HG03457 (cell line): ENCODE results near the gene CYS1.
A peak's percentile ranks its signal among the peaks of the same experiment; 100 is the strongest.
"Not testable (repeated sequence)": the region's sequence is repeated elsewhere in the genome, so short reads cannot be mapped to it uniquely, and the experiment has no call there.

Source experiments
- ATAC-seq: cut with Tn5 transposase; IDR thresholded peaks from one replicate; pipeline ENCODE4 v1.9.1; 2021; ENCODE audit warnings: moderate number of reproducible peaks; ENCODE audit not compliant: unreplicated experiment

The CYS1 gene

GRCh38 chr2:10094271-10094814 lies 14.1 kb upstream of the CYS1 start:
- ATAC-seq, result no peak

GRCh38 chr2:10091889-10092244 lies 11.7 kb upstream of the CYS1 start:
- ATAC-seq, result not testable (repeated sequence)

GRCh38 chr2:10091182-10091888 lies 11.1 kb upstream of the CYS1 start:
- no peak for ATAC-seq

- peak; percentile 48 for ATAC-seq
These were observed 9.5 kb upstream of the CYS1 start for GRCh38 chr2:10089565-10090190.

GRCh38 chr2:10087360-10087759 lies 7.1 kb upstream of the CYS1 start:
- no peak for ATAC-seq

GRCh38 chr2:10086950-10087349 lies 6.7 kb upstream of the CYS1 start:
- no peak for ATAC-seq

- ATAC-seq, result no peak
These were observed 5.5 kb upstream of the CYS1 start for GRCh38 chr2:10085668-10086059.

- ATAC-seq, result no peak
These were observed 4.9 kb upstream of the CYS1 start for GRCh38 chr2:10085043-10085667.

- ATAC-seq, result no peak
These were observed 4.1 kb upstream of the CYS1 start for GRCh38 chr2:10084223-10084865.

GRCh38 chr2:10083692-10084211 lies 3.5 kb upstream of the CYS1 start:
- no peak for ATAC-seq

GRCh38 chr2:10083046-10083445 lies 2.8 kb upstream of the CYS1 start:
- ATAC-seq, result no peak

- no peak for ATAC-seq
These were observed 509 bp upstream of the CYS1 start for GRCh38 chr2:10080536-10081304.

GRCh38 chr2:10079266-10079869 lies 843 bp downstream of the CYS1 start:
- ATAC-seq, result no peak

- ATAC-seq, result no peak
These were observed 1.4 kb downstream of the CYS1 start for GRCh38 chr2:10078704-10079265.

GRCh38 chr2:10078001-10078400 lies 2.2 kb downstream of the CYS1 start:
- ATAC-seq, result no peak

GRCh38 chr2:10076988-10077527 lies 3.2 kb downstream of the CYS1 start:
- ATAC-seq, result no peak

GRCh38 chr2:10076511-10076910 lies 3.7 kb downstream of the CYS1 start:
- ATAC-seq, result no peak

- no peak for ATAC-seq
These were observed 4.5 kb downstream of the CYS1 start for GRCh38 chr2:10075571-10076209.

GRCh38 chr2:10075101-10075500 lies 5.1 kb downstream of the CYS1 start:
- ATAC-seq, result no peak
